GM12875 (cell line): ENCODE data around the gene PDLIM4.

ENCODE experiments used
- H3K4me3 ChIP-seq: one replicate; pipeline ENCODE4 v1.5.1; 2011; ENCODE audit warnings: low read depth, low read length, control low read depth
- TF ChIP-seq, protein P1 (sequence below): IDR thresholded peaks from 2 replicates; pipeline ENCODE4 v1.5.1; 2011; ENCODE audit warnings: low read depth, mild to moderate bottlenecking, control low read depth, inconsistent platforms, low read length, moderate library complexity, borderline replicate concordance; ENCODE audit not compliant: insufficient read depth

The PDLIM4 gene

DNA sequence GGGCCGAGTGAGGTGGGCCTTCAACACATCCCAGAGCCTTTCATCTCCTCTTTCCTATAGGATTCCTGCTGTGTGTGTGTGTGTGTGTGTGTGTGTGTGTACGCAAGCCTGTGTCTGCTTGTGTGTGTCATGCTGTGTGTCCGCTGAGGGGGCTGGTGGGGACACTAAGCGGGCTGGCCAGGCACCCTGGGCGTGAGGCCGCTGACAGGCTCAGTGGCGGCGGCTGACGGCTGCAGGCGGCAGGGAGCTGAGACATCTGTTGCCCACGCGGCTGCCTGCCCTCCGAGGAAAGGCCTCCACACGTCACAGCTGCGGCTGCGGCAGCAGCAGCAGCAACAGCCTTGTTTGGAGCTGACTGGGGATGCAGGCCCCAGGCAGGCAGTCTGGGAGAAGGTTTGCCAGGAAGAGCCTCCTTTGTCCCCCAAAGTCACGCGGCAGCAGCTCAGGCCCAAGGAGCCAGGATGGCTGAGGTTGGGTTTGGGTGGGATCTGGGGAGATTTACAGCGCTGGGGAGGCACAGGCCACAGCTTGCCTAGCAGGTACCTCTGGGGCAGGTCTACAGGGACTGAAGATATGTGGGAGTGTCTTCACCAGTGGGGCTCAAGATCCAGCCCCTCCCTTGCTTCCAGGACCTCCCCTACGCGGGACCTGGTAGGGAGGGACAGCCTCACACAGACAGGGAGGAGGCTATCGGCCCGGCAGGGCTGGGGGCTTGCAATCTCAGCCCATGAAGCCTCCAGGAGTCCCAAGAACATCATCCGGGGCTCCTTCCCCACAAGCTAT is 1.8 kb downstream of the PDLIM4 start:
- no peak overlapping the region for H3K4me3 ChIP-seq
- TF ChIP-seq, protein P1, sequence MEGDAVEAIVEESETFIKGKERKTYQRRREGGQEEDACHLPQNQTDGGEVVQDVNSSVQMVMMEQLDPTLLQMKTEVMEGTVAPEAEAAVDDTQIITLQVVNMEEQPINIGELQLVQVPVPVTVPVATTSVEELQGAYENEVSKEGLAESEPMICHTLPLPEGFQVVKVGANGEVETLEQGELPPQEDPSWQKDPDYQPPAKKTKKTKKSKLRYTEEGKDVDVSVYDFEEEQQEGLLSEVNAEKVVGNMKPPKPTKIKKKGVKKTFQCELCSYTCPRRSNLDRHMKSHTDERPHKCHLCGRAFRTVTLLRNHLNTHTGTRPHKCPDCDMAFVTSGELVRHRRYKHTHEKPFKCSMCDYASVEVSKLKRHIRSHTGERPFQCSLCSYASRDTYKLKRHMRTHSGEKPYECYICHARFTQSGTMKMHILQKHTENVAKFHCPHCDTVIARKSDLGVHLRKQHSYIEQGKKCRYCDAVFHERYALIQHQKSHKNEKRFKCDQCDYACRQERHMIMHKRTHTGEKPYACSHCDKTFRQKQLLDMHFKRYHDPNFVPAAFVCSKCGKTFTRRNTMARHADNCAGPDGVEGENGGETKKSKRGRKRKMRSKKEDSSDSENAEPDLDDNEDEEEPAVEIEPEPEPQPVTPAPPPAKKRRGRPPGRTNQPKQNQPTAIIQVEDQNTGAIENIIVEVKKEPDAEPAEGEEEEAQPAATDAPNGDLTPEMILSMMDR: no peak

DNA sequence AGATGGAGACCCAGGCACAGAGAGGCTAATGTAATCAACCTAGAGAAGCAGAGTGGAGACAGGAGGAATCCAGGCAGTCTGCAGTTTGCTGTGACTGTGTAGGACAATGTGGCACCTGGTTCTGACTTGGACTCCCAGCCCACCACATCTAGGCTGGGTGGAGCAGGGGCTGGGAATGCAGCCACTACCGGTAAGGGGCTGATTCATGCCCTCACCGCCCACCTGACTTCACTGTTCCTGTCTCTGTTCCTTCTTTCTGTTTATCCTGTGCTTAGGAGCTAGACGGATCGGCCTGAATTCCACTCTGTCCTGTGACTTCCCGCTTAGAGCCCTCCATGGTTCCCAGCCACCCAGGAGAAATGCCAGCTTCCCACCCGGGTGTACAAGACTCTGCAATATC is 2.6 kb downstream of the PDLIM4 start:
- H3K4me3 ChIP-seq: no peak overlapping the region

DNA sequence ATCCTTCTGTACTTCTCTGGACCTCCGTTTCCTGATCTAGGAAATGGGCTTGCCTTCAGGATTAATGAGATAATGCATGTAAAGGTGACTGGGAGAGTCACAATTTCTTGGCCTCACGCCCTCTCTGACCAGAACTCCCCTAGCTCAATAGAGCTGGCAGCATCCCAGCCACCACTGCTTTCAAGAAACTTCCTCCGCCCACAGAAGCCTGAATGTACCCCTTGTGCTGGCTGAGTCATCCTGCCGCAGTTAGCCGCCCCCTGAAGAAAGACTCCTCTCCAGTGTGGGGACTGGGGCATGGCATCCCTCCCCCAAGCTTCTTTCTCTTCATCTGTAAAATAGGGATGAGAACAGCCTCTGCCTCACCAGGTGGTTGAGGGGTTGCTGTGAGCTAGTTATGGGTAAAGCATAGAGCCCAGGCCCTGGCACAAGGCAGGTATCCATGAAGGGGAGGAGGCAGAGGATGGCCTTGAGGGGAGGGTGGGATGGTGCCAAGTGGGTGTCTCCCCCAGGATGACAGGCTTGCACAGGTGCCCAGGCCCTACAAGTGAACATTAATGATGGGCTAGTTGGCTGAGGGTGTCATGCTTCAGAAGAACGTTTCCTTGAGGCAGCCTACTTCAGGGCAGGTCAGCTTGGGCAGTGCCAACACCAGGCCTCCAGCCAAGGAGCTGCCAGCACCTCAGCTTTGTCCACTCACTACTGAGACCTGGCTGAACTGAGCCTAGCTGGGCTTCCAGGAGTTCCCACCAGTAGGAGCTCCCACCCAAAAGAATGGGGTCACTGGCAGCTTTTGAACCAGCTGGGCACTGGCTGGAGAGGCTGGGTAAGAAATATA is 3.4 kb downstream of the PDLIM4 start:
- no peak overlapping the region for H3K4me3 ChIP-seq
- TF ChIP-seq, protein P1: no peak

More for the DNA sequence above, 2.6 kb downstream of the PDLIM4 start:
- TF ChIP-seq, protein P1: no peak

DNA sequence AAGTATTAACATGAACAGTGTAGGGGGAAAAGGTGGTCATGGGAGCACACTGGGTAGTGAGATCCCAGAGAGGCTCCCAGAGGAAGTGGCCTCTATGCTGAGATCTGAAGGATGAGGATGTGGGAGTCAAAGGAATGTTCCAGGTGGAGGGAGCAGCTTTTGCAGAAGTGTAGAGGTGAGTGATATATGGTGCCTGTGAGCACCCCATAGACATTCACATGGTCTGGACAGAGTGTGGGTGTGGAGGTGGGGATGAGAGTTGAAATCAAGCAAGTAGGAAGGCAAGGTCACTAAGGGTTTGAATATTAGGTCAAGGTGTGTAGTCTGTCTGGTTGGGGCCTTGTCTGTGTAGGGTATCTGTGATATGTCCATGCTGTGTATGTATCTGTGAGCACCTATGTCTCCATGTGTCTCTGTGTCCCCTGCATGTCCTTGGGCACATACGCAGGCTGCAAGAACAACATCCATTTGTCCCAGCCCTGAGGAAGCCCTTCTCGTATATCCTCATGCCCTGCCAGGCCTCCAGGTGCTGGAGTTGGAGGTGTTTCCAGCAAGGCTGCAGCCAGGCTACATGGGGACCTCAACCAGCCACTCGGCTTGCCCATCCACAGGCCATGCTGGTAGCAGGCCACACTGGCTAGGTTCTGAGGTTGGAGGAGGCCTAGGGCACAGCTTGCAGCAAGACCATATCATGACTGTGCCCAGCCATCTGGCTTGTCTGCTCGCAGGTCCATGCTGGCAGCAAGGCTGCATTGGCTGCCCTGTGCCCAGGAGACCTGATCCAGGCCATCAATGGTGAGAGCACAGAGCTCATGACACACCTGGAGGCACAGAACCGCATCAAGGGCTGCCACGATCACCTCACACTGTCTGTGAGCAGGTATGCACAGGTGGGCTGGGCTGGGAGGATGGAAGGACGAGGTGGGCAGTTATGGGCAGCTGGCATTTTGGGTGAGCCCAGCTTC is 4.7 kb downstream of the PDLIM4 start:
- TF ChIP-seq, protein P1: no peak
- H3K4me3 ChIP-seq: no peak overlapping the region

DNA sequence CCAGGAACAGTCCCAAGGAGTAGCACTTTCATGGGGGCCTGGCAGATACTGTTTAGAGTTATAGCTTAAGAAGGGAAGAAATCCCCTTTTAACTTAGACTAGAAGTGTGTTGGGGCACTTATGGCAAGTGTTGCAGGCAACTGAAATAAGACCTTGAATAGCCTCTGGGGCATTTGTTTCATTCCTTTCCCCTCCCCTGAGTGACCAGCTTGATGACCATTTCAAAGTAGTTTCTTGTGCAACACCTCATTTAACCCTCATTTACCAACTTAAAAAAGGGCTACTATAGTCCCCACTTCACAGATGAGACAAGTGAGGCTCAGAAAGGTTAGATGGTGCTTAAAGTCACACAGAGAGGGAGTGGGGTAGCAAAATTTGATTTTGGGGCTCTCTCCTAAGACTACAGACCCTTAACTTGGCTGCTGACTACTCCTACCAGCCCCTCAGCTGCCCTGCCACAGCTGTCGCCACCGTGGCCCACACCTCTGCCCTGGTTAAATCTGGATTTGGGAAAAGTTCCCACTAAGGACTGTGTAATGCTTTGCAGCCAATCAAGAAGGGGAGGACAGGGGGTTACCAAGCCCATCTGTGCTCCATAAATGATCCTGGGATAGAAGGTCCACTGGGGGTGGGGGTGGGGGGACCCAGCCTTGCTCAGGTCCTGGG is 5.5 kb downstream of the PDLIM4 start:
- TF ChIP-seq, protein P1: no peak
- no peak overlapping the region for H3K4me3 ChIP-seq

DNA sequence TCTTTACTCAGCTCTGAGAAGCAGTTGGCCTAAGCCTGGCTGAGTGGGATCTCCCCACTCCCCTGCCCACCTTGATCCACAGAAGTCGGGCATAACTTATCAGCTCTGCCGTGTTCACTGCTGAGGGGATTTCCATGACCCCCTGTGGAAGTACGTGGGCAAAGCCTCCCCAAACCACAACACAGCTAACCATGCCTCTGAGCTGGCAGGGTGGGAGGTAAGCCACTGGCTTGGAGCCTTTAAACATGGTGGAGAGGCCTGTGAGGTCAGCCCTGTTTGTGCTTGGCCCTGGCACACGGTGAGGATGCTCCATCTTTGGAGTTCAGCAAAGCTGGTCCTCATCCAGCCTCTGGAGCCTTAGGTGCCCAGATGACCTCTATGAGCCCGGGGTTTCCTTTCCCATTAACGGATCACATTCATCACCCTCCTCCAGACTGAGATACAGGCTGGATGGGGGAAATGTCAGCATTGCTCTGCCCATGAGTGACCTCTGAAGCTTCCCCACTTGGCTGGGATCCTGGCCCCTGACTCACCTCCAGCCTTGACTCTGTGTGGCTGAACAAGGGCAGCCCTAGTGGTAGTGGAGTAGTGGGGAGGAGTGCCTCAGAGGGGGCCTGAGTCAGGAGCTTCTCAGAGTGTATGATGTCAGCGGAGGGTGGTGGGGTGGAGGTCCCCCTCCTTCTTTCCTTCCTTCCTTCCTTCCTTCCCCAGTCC is 6.2 kb downstream of the PDLIM4 start:
- TF ChIP-seq, protein P1: no peak
- H3K4me3 ChIP-seq: no peak overlapping the region
